KOPT-K1 (cell line): ENCODE data around the gene KRTAP19-7.

Source experiments
- H3K27ac ChIP-seq: fragments of 200-600 bp; sonication (generic); 2 replicates; pipeline ENCODE4 v1.5.1; 2016; ENCODE audit warnings: antibody characterized with exemption, mild to moderate bottlenecking, low read depth, low read length; ENCODE audit not compliant: poor library complexity, severe bottlenecking
- H3K36me3 ChIP-seq: fragments of 200-600 bp; sonication (generic); 2 replicates; pipeline ENCODE4 v1.5.1; 2017; ENCODE audit warnings: antibody characterized with exemption, mild to moderate bottlenecking, low read length, moderate library complexity; ENCODE audit not compliant: insufficient read depth
- H3K9me3 ChIP-seq: fragments of 200-600 bp; sonication (generic); 2 replicates; pipeline ENCODE4 v1.5.1; 2017; ENCODE audit warnings: antibody characterized with exemption, low read length, mild to moderate bottlenecking; ENCODE audit not compliant: insufficient read depth, poor library complexity, severe bottlenecking

The KRTAP19-7 gene

GRCh38 chr21:30561264-30561895 is at the start of gene KRTAP19-7:
Gene KRTAP19-7 (minus strand): TSS chr21:30561314. CDS start chr21:30561289, 25 bp downstream.
- Histone ChIP-seq H3K9me3 (no peaks in the 10 kb centered on the region), H3K27ac (no peak within 1 kb of the TSS), H3K36me3 (no peaks in the 10 kb centered on the region)

- Histone ChIP-seq H3K27ac (no peak overlapping the region), H3K9me3 (no peaks in the 10 kb centered on the region), H3K36me3 (no peaks in the 10 kb centered on the region)
These were observed 44.9 kb upstream of the KRTAP19-7 start for GRCh38 chr21:30605968-30606367.

GRCh38 chr21:30600787-30601186 is 39.7 kb upstream of the KRTAP19-7 start, which contains the start of gene KRTAP22-1:
Gene KRTAP22-1 (plus strand): TSS chr21:30601087.
- no peaks in the 10 kb centered on the region for H3K9me3 ChIP-seq
- H3K36me3 ChIP-seq, result no peaks in the 10 kb centered on the region
- no peak within 1 kb of the TSS for H3K27ac ChIP-seq

GRCh38 chr21:30598802-30599201 is 37.7 kb upstream of the KRTAP19-7 start, which contains the start of gene KRTAP6-2:
Gene KRTAP6-2 (minus strand): TSS chr21:30598902. CDS start chr21:30598874, 28 bp downstream.
- H3K27ac ChIP-seq, result no peak within 1 kb of the TSS
- no peaks in the 10 kb centered on the region for H3K9me3 ChIP-seq
- H3K36me3 ChIP-seq, result no peaks in the 10 kb centered on the region

- no peaks in the 10 kb centered on the region for H3K9me3 ChIP-seq
- no peaks in the 10 kb centered on the region for H3K36me3 ChIP-seq
These were observed 31.0 kb upstream of the KRTAP19-7 start, which contains the start of gene KRTAP6-3 for GRCh38 chr21:30592140-30592539. Gene KRTAP6-3 (plus strand): TSS chr21:30592440. CDS start chr21:30592446, 6 bp downstream.

GRCh38 chr21:30590297-30590696 is 29.2 kb upstream of the KRTAP19-7 start, which contains the start of gene KRTAP22-2:
Gene KRTAP22-2 (minus strand): TSS chr21:30590397.
- Histone ChIP-seq H3K36me3 (no peaks in the 10 kb centered on the region), H3K9me3 (no peaks in the 10 kb centered on the region), H3K27ac (no peak within 1 kb of the TSS)

More at GRCh38 chr21:30592140-30592539, 31.0 kb upstream of the KRTAP19-7 start, which contains the start of gene KRTAP6-3:
- no peak within 1 kb of the TSS for H3K27ac ChIP-seq

- Histone ChIP-seq H3K27ac (no peak overlapping the region), H3K36me3 (no peaks in the 10 kb centered on the region), H3K9me3 (no peaks in the 10 kb centered on the region)
These were observed 21.8 kb upstream of the KRTAP19-7 start for GRCh38 chr21:30582870-30583269.

GRCh38 chr21:30580132-30580531 is 19.0 kb upstream of the KRTAP19-7 start:
- no peak overlapping the region for H3K27ac ChIP-seq
- H3K36me3 ChIP-seq, result no peaks in the 10 kb centered on the region
- no peaks in the 10 kb centered on the region for H3K9me3 ChIP-seq

- H3K36me3 ChIP-seq, result no peaks in the 10 kb centered on the region
These were observed 18.2 kb upstream of the KRTAP19-7 start for GRCh38 chr21:30579346-30579745.

GRCh38 chr21:30577766-30578165 is 16.7 kb upstream of the KRTAP19-7 start:
- Histone ChIP-seq H3K9me3 (no peaks in the 10 kb centered on the region), H3K36me3 (no peaks in the 10 kb centered on the region), H3K27ac (no peak overlapping the region)

More at GRCh38 chr21:30579346-30579745, 18.2 kb upstream of the KRTAP19-7 start:
- Histone ChIP-seq H3K27ac (no peak overlapping the region), H3K9me3 (no peaks in the 10 kb centered on the region)

GRCh38 chr21:30567617-30568016 is 6.5 kb upstream of the KRTAP19-7 start:
- Histone ChIP-seq H3K27ac (no peak overlapping the region), H3K36me3 (no peaks in the 10 kb centered on the region), H3K9me3 (no peaks in the 10 kb centered on the region)

- no peaks in the 10 kb centered on the region for H3K36me3 ChIP-seq
- no peaks in the 10 kb centered on the region for H3K9me3 ChIP-seq
- H3K27ac ChIP-seq, result no peak overlapping the region
These were observed 2.5 kb upstream of the KRTAP19-7 start for GRCh38 chr21:30563630-30564029.

- no peaks in the 10 kb centered on the region for H3K36me3 ChIP-seq
- H3K9me3 ChIP-seq, result no peaks in the 10 kb centered on the region
These were observed 2.0 kb upstream of the KRTAP19-7 start for GRCh38 chr21:30563072-30563471.

GRCh38 chr21:30561957-30562356 is 843 bp upstream of the KRTAP19-7 start:
- Histone ChIP-seq H3K27ac (no peak overlapping the region), H3K36me3 (no peaks in the 10 kb centered on the region)

More at GRCh38 chr21:30563072-30563471, 2.0 kb upstream of the KRTAP19-7 start:
- no peak overlapping the region for H3K27ac ChIP-seq

GRCh38 chr21:30555095-30555494 is 6.0 kb downstream of the KRTAP19-7 start:
- Histone ChIP-seq H3K27ac (no peak overlapping the region), H3K36me3 (no peaks in the 10 kb centered on the region), H3K9me3 (peaks cover 5% of the 10 kb centered on the region)

More at GRCh38 chr21:30561957-30562356, 843 bp upstream of the KRTAP19-7 start:
- H3K9me3 ChIP-seq, result no peaks in the 10 kb centered on the region

GRCh38 chr21:30552782-30553181 is 8.3 kb downstream of the KRTAP19-7 start:
- H3K9me3 ChIP-seq, result peaks cover 5% of the 10 kb centered on the region
- no peak overlapping the region for H3K27ac ChIP-seq
- H3K36me3 ChIP-seq, result no peaks in the 10 kb centered on the region
